ENCODE data around the gene SH3PXD2B.

DNA sequence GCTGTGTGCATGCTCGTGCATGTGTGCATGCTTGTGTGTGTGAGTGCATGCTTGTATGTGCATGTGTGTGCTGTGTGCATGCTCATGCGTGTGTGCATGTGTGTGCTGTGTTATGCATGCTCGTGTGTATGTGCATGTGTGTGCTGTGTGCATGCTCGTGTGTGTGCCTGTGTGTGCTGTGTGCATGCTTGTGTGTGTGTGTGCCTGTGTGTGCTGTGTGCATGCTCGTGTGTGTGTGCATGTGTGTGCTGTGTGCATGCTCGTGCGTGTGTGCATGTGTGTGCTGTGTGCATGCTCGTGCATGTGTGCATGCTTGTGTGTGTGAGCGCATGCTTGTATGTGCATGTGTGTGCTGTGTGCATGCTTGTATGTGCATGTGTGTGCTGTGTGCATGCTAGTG lies 30.3 kb upstream of the SH3PXD2B start:
- TF ChIP-seq, protein P1, sequence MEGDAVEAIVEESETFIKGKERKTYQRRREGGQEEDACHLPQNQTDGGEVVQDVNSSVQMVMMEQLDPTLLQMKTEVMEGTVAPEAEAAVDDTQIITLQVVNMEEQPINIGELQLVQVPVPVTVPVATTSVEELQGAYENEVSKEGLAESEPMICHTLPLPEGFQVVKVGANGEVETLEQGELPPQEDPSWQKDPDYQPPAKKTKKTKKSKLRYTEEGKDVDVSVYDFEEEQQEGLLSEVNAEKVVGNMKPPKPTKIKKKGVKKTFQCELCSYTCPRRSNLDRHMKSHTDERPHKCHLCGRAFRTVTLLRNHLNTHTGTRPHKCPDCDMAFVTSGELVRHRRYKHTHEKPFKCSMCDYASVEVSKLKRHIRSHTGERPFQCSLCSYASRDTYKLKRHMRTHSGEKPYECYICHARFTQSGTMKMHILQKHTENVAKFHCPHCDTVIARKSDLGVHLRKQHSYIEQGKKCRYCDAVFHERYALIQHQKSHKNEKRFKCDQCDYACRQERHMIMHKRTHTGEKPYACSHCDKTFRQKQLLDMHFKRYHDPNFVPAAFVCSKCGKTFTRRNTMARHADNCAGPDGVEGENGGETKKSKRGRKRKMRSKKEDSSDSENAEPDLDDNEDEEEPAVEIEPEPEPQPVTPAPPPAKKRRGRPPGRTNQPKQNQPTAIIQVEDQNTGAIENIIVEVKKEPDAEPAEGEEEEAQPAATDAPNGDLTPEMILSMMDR (IDR thresholded peaks at IDR 0.05) = no peak
- no peak for TF ChIP-seq POLR2AphosphoS5 (IDR thresholded peaks at IDR 0.05; ENCODE audit: insufficient read depth in 1 of 2, low read depth in 1 of 2)
- TF ChIP-seq POLR2A (IDR thresholded peaks at IDR 0.05) = no peak

Measured in vagina (tissue), 2 donors.